GM21381 (cell line): ENCODE results near the gene LIPA.
"Not testable (repeated sequence)": the region's sequence is repeated elsewhere in the genome, so short reads cannot be mapped to it uniquely, and the experiment has no call there.

ENCODE experiments used
- ATAC-seq: cut with Tn5 transposase; IDR thresholded peaks from one replicate; pipeline ENCODE4 v1.9.1; 2021; ENCODE audit warnings: mild to moderate bottlenecking, moderate library complexity; ENCODE audit not compliant: unreplicated experiment

Gene LIPA

GRCh38 chr10:89271532-89271931 lies 20.0 kb upstream of the LIPA start:
- ATAC-seq = no peak

GRCh38 chr10:89270153-89270483 lies 18.5 kb upstream of the LIPA start:
- ATAC-seq = no peak

- no peak for ATAC-seq
Observed at GRCh38 chr10:89269433-89270152, 18.0 kb upstream of the LIPA start.

DNA sequence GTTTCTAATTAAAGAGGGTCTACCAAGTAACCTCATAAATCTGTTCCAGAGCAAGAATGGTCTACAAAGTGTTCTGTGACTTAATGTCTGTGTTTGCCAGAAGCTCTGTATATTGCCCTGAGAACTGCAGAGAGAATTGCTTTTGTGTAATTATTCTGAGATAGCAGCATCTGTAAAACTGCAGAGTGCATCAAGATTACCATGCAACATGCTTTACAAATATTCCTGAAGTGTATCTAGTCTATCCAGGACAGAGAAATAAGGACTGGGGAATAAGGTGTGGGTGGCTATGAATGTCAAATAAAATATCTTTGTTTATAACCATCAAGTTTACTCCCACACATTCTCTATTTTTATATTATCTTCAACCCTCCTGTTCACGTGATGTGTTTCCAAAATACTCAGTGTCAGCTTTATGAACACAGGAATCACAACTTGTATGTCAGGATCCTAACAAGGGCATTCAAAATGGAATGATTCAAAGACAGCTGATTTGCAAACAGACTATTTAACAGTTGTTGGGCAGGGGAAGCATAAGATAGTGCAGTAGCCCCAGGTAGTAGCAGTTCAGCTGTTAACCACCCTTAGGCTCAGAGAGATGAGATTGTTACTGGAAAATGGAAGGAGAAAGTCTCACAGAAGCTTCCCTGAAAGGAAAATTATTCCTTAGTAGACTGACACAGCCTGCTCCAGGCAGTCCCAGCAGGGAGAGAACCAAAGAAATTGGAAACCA lies 15.3 kb upstream of the LIPA start:
- ATAC-seq = no peak

- ATAC-seq = no peak
Observed at GRCh38 chr10:89263531-89263930, 12.0 kb upstream of the LIPA start.

DNA sequence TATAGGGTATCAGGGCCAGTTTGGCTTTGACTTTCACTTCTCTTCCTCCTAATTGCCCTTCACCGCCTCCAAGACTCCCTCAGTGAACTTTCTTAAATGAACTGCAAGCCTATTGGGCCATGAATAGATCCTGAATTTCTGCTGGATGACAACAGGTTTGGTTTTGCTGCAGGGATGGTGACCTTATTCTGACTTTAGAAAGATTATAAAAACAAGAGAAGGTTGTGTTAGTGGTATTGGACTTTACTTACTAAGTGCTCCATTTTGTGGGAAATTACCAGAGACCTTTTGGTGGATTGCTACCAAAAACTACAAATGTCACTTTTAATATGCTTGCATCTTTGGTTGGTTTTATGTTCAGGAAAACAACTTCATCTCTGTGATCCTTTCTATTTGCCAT lies 11.5 kb upstream of the LIPA start:
- ATAC-seq = no peak

- ATAC-seq = no peak
Observed at GRCh38 chr10:89262086-89263051, 10.8 kb upstream of the LIPA start.

DNA sequence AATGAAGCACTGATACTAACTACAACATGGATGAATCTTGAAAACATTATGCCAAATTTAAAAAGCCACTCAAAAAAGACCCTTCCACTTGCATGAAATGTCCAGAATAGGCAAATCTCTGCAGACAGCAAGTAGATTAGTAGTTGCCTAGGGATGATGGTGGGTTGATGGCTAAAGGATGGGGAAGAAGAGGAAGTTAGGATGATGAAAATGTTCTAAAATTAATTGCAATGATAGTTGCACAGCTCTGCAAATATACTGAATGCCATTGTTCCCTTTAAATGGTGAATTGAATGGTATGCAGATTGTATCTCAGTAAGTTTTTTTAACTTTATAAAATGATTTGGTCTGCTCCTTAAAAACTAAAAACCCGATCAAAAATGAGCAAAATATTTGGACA lies 7.3 kb upstream of the LIPA start:
- ATAC-seq = no peak

DNA sequence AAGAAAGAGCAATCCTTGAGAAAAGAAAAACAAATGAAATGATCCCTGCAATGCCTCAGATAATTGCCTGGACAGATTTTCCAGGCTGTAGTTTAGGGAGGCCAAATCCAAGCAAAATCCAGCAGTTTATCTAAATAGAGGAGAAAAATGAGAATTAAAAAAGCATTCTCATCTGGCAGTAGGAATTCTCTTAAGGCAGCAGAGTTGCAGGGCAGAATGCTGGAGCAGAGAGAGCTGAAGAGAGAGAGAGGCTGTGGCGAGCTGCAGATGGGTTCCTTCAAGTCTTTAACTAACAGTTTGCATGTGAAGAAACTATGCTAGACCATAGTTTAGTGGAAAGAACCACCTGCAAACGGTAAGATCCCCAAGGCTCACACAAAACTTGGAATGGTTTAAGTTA lies 6.0 kb upstream of the LIPA start:
- ATAC-seq = no peak

GRCh38 chr10:89256962-89257361 lies 5.4 kb upstream of the LIPA start:
- ATAC-seq = no peak

DNA sequence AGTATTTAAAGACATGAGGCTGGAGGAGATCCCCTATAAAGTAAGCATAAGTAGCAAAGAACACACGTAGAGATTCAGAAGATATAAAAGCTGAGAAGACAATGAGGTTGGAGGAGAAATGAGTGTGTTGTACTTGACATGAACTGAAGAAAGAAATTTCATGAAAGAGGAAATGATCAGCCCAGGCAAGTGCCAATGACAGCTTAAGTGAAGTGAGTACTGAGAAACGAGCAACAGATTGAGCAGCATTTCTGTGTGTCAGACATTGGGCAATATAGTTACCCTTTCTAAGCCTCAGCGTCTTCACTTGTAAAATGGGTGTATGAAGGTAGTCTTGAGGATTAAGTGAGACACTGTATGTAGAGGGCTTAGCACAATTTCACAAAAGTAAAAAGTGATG lies 4.8 kb upstream of the LIPA start:
- no peak for ATAC-seq

- ATAC-seq = no peak
Observed at GRCh38 chr10:89255793-89256192, 4.2 kb upstream of the LIPA start.

GRCh38 chr10:89255091-89255579 lies 3.6 kb upstream of the LIPA start:
- not testable (repeated sequence) for ATAC-seq

GRCh38 chr10:89252225-89252585 lies 630 bp upstream of the LIPA start:
- ATAC-seq = no peak

DNA sequence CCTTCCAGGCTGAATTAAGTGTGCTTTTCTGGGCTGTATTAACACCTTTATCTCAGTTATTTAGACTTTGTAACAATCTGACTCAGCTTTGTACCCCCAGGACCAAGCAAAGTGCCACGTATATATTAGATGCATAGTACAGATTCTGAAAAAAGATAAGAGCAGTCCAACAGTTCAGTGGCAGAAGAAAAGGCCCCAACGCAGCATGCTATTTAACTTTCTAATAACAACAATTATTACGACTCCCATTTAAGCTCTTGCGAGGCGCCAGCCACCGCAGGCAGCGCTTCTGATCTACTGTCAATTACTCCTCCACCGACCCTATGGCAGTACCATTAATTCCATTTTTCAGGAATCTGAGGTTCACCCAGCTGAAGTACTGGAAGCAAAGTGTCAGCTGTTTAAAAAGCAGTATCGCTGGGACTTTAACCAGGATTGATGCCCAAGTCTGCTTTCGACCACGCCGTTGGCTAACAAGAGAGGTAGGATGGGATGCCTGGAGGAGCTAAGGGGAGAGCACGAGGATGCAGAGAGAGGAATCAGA lies 638 bp downstream of the LIPA start:
- ATAC-seq = no peak

GRCh38 chr10:89248990-89249389 lies 2.6 kb downstream of the LIPA start:
- no peak for ATAC-seq

DNA sequence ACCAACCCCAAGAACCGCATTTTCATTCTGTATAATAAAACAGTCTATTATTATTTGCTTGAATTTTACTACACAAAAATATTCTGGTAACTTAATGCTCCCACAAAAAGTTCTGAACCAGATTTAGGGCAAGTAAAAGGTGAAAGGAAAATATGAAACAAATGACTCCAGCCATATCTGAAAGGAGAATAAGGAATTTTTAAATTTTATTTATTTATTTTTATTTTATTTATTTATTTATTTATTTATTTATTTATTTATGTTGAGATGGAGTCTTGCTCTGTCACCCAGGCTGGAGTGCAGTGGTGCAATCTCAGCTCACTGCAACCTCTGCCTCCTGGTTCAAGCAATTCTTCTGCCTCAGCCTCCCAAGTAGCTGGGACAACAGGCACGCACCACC lies 4.0 kb downstream of the LIPA start:
- not testable (repeated sequence) for ATAC-seq

DNA sequence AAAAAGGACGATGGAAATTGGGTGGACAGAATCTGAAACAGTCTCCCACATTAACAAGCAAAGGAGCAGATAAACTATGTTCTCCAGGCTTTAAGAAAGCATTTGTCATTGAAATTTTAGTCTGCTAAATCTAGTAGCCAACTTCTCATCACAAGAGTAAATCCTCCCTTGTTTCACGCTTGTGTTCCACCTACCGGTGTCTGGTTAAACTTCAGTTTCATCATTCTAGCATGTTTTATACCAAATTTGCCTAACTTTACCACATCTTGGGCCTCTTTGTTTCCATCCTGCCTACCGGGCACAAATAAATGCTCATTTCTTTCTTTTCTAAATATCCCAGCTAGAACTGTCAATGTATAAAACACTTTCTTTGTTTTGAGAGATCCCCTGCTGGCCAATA lies 5.8 kb downstream of the LIPA start:
- no peak for ATAC-seq

DNA sequence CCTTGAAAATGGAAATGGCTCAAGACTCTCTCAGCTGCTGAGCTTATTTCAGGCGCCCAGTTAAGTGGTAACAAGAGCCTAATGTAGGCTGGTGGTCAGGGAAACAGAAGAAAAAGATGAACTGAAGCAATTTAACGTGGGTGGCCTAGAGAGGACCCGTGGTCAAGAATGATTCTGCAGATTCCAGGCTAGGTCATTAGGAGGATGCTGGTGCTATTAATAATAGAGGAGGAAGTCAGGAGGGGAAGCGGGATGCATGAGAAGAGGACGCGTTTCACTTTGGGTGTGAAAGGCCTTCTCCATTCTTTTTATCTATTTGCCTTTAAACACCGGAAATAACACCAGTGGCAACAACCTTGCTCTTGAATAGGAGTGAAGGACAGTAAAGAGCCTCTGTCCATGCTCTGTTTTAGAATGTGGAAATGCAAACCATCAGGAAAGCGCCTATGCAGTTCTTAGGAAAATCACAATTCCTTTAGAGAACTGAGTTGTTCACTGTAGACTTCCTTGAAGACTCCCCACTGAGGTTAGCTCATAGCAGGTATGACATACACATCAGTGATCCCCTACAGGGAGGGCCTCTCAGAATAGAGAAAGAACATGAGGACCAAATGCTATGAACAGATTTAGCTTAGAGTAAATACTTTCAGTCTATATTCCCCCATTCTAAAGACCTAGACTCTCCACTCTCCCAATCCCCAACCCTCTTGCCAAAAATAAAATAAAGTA lies 8.6 kb downstream of the LIPA start:
- no peak for ATAC-seq

GRCh38 chr10:89242345-89242684 lies 9.3 kb downstream of the LIPA start:
- ATAC-seq = no peak
